ENCODE measurements around the gene SNPH. TPM values are rescaled to one million over a fixed set of nuclear protein-coding genes. Genes with fewer than 3 reads are reported as not detected.

SNPH gene
- total RNA-seq, 1 donor: 9.4 TPM

GRCh38 chr20:1300083-1300840 lies 34.2 kb downstream of the SNPH start:
- Histone ChIP-seq H3K36me3 (ENCODE audit: insufficient read depth, low read length) (peaks cover 3% of the 10 kb centered on the region), H4K20me1 (ENCODE audit: insufficient read depth, low read length) (no peaks in the 10 kb centered on the region), H3K4me2 (ENCODE audit: insufficient read depth, low read length) (no peak overlapping the region), H3K79me2 (ENCODE audit: insufficient read depth, low read length) (no peaks in the 10 kb centered on the region), H3K9me3 (ENCODE audit: low read depth, low read length) (no peaks in the 10 kb centered on the region), H2AFZ (ENCODE audit: low read length) (peak overlapping the region; percentile 71), H3K27me3 (ENCODE audit: insufficient read depth, low read length) (no peaks in the 10 kb centered on the region), H3K4me3 (ENCODE audit: insufficient read depth, low read length) (no peak overlapping the region), H3K4me1 (ENCODE audit: insufficient read depth, low read length) (peaks cover 11% of the 10 kb centered on the region), H3K27ac (ENCODE audit: low read depth, low read length) (no peak overlapping the region)
- no peak for TF ChIP-seq CTCF (IDR thresholded peaks at IDR 0.05; ENCODE audit: extremely low read depth, low read depth, low read length)
- peak; percentile 89 for DNase-seq (ENCODE audit: insufficient read length, low spot score, missing footprints)

- Histone ChIP-seq H3K36me3 (ENCODE audit: insufficient read depth, low read length) (peaks cover 6% of the 10 kb centered on the region), H2AFZ (ENCODE audit: low read length) (peak overlapping the region; percentile 71), H3K79me2 (ENCODE audit: insufficient read depth, low read length) (no peaks in the 10 kb centered on the region), H3K27me3 (ENCODE audit: insufficient read depth, low read length) (no peaks in the 10 kb centered on the region), H3K4me3 (ENCODE audit: insufficient read depth, low read length) (no peak overlapping the region), H3K4me2 (ENCODE audit: insufficient read depth, low read length) (peak overlapping the region; percentile 0), H3K27ac (ENCODE audit: low read depth, low read length) (no peak overlapping the region), H3K9me3 (ENCODE audit: low read depth, low read length) (no peaks in the 10 kb centered on the region), H3K4me1 (ENCODE audit: insufficient read depth, low read length) (peaks cover 11% of the 10 kb centered on the region), H4K20me1 (ENCODE audit: insufficient read depth, low read length) (no peaks in the 10 kb centered on the region)
- DNase-seq (ENCODE audit: insufficient read length, low spot score, missing footprints): peak; percentile 96
- TF ChIP-seq CTCF (IDR thresholded peaks at IDR 0.05; ENCODE audit: extremely low read depth, low read depth, low read length): no peak
These were observed 35.0 kb downstream of the SNPH start for GRCh38 chr20:1301031-1301529.

- Histone ChIP-seq H2AFZ (ENCODE audit: low read length) (no peak overlapping the region), H3K27me3 (ENCODE audit: insufficient read depth, low read length) (no peaks in the 10 kb centered on the region), H3K4me2 (ENCODE audit: insufficient read depth, low read length) (peak overlapping the region; percentile 25), H3K36me3 (ENCODE audit: insufficient read depth, low read length) (peaks cover 6% of the 10 kb centered on the region), H3K4me3 (ENCODE audit: insufficient read depth, low read length) (no peak overlapping the region), H3K9me3 (ENCODE audit: low read depth, low read length) (no peaks in the 10 kb centered on the region), H3K27ac (ENCODE audit: low read depth, low read length) (no peak overlapping the region), H4K20me1 (ENCODE audit: insufficient read depth, low read length) (no peaks in the 10 kb centered on the region), H3K79me2 (ENCODE audit: insufficient read depth, low read length) (no peaks in the 10 kb centered on the region), H3K4me1 (ENCODE audit: insufficient read depth, low read length) (peaks cover 11% of the 10 kb centered on the region)
- peak; percentile 98 for DNase-seq (ENCODE audit: insufficient read length, low spot score, missing footprints)
- no peak for TF ChIP-seq CTCF (IDR thresholded peaks at IDR 0.05; ENCODE audit: extremely low read depth, low read depth, low read length)
These were observed 36.8 kb downstream of the SNPH start for GRCh38 chr20:1302685-1303541.

Data from osteoblast (primary cell).